Myocyte (in vitro differentiated cells): ENCODE measurements around the gene SETD7. TPM values are rescaled to one million over a fixed set of nuclear protein-coding genes. Genes with fewer than 3 reads are reported as not detected.

Source experiments
- DNase-seq: peaks from one replicate; pipeline ENCODE4 v3.0.0-alpha.2; 2012; ENCODE audit warnings: low read depth
- total RNA-seq: library from RNA; depleted of rRNA; stranded (reverse); fragments of >200 nt; gene quantifications from 2 replicates; pipeline ENCODE4 v1.2.3, GENCODE V29; 2014

Gene SETD7
- total RNA-seq, 1 donor from 2014 or later = 411 TPM

- no peak for DNase-seq
Observed at GRCh38 chr4:139514382-139515059, 41.5 kb downstream of the SETD7 start.

GRCh38 chr4:139511320-139511719 is 44.7 kb downstream of the SETD7 start:
- DNase-seq = no peak

- DNase-seq = no peak
Observed at GRCh38 chr4:139509727-139510410, 46.1 kb downstream of the SETD7 start.

- no peak for DNase-seq
Observed at GRCh38 chr4:139508581-139509237, 47.3 kb downstream of the SETD7 start.

GRCh38 chr4:139506774-139507173 is 49.2 kb downstream of the SETD7 start:
- no peak for DNase-seq

- DNase-seq = no peak
Observed at GRCh38 chr4:139503622-139504166, 52.3 kb downstream of the SETD7 start.

GRCh38 chr4:139501927-139502899 is 53.8 kb downstream of the SETD7 start:
- DNase-seq = no peak

- no peak for DNase-seq
Observed at GRCh38 chr4:139501527-139501926, 54.5 kb downstream of the SETD7 start.

- no peak for DNase-seq
Observed at GRCh38 chr4:139501117-139501516, 54.9 kb downstream of the SETD7 start.

GRCh38 chr4:139499186-139499585 is 56.8 kb downstream of the SETD7 start:
- no peak for DNase-seq

- no peak for DNase-seq
Observed at GRCh38 chr4:139493176-139493575, 62.8 kb downstream of the SETD7 start.

GRCh38 chr4:139492429-139492828 is 63.6 kb downstream of the SETD7 start:
- DNase-seq = no peak

GRCh38 chr4:139489638-139490037 is 66.4 kb downstream of the SETD7 start:
- DNase-seq = no peak

- DNase-seq = no peak
Observed at GRCh38 chr4:139488442-139488841, 67.6 kb downstream of the SETD7 start.

GRCh38 chr4:139484783-139485311 is 71.2 kb downstream of the SETD7 start:
- DNase-seq = no peak

- no peak for DNase-seq
Observed at GRCh38 chr4:139483000-139483399, 73.0 kb downstream of the SETD7 start.

GRCh38 chr4:139481465-139481864 is 74.6 kb downstream of the SETD7 start:
- no peak for DNase-seq

GRCh38 chr4:139476363-139476762 is 79.7 kb downstream of the SETD7 start:
- no peak for DNase-seq

- peak; percentile 70 for DNase-seq
Observed at GRCh38 chr4:139472852-139473251, 83.2 kb downstream of the SETD7 start.

GRCh38 chr4:139470997-139471665 is 84.9 kb downstream of the SETD7 start:
- DNase-seq = no peak
